OCI-LY3 (cell line): ENCODE results near the gene AKR1C2.
"Not testable (repeated sequence)": the region's sequence is repeated elsewhere in the genome, so short reads cannot be mapped to it uniquely, and the experiment has no call there.

Source experiments
- H2AFZ ChIP-seq: fragments of 200-600, 300-600 bp; shearing (Covaris generic); 2 replicates; pipeline ENCODE4 v1.6.0; 2014; ENCODE audit warnings: antibody characterized with exemption, low read depth, low read length
- H3K27ac ChIP-seq: fragments of 200-600, 300-600 bp; sonication (generic); 2 replicates; pipeline ENCODE4 v1.5.1; 2014; ENCODE audit warnings: mild to moderate bottlenecking, low read length, moderate library complexity, mixed read lengths
- H3K27me3 ChIP-seq: fragments of 200-600, 300-600 bp; sonication (generic); 2 replicates; pipeline ENCODE4 v1.6.1; 2014; ENCODE audit warnings: low read depth, low read length, mixed read lengths
- H3K36me3 ChIP-seq: fragments of 200-600, 300-600 bp; sonication (generic); replicated peaks from 2 replicates; pipeline ENCODE3; 2014; ENCODE audit warnings: low read depth, low read length, mixed read lengths
- H3K4me1 ChIP-seq: fragments of 300-600, 200-600 bp; sonication (generic); 2 replicates; pipeline ENCODE4 v1.6.1; 2014; ENCODE audit warnings: low read length, mixed read lengths
- H3K4me2 ChIP-seq: fragments of 200-600, 300-600 bp; sonication (generic); 2 replicates; pipeline ENCODE4 v1.6.1; 2014; ENCODE audit warnings: low read length, mixed read lengths
- H3K4me3 ChIP-seq: fragments of 300-600, 200-600 bp; sonication (generic); 2 replicates; pipeline ENCODE4 v1.5.1; 2014; ENCODE audit warnings: antibody characterized with exemption, mild to moderate bottlenecking, low read length, moderate library complexity
- H3K79me2 ChIP-seq: fragments of 300-600, 200-600 bp; shearing (Covaris generic); 2 replicates; pipeline ENCODE4 v1.6.1; 2014; ENCODE audit warnings: mild to moderate bottlenecking, low read length, mixed read lengths
- H3K9ac ChIP-seq: fragments of 300-600, 200-600 bp; shearing (Covaris generic); 2 replicates; pipeline ENCODE4 v1.6.0; 2014; ENCODE audit warnings: mild to moderate bottlenecking, low read length, moderate library complexity
- H3K9me3 ChIP-seq: fragments of 200-600, 300-600 bp; shearing (Covaris generic); 2 replicates; pipeline ENCODE4 v1.6.1; 2014; ENCODE audit warnings: low read length, mixed read lengths; ENCODE audit not compliant: insufficient read depth
- H4K20me1 ChIP-seq: fragments of 200-600, 300-600 bp; sonication (generic); 2 replicates; pipeline ENCODE4 v1.6.1; 2016; ENCODE audit warnings: low read length, mixed read lengths; ENCODE audit not compliant: insufficient read depth
- CTCF ChIP-seq: fragments of 200-600, 300-600 bp; sonication (generic); IDR thresholded peaks from 2 replicates; pipeline ENCODE4 v1.5.1; 2014; ENCODE audit warnings: antibody characterized with exemption, low read length, low read depth
- EZH2phosphoT487 ChIP-seq: fragments of 200-600 bp; shearing (Covaris generic); IDR thresholded peaks from 2 replicates; pipeline ENCODE4 v1.6.1; 2018; ENCODE audit warnings: antibody characterized with exemption, mixed run types, low read depth

AKR1C2 gene

GRCh38 chr10:4953405-4953804 lies 50.3 kb downstream of the AKR1C2 start:
- Histone ChIP-seq H3K9me3 (no peaks in the 10 kb centered on the region), H3K9ac (no peak overlapping the region), H3K36me3 (no peaks in the 10 kb centered on the region), H4K20me1 (no peaks in the 10 kb centered on the region), H3K27ac (no peak overlapping the region), H3K4me2 (no peak overlapping the region), H3K27me3 (no peaks in the 10 kb centered on the region), H3K79me2 (no peaks in the 10 kb centered on the region), H2AFZ (no peak overlapping the region), H3K4me3 (no peak overlapping the region), H3K4me1 (peaks cover 8% of the 10 kb centered on the region; the same call in 1 of the 2 replicates)
- TF ChIP-seq CTCF (no peak), EZH2phosphoT487 (no peak)

- H3K9me3 ChIP-seq, H3K4me3 ChIP-seq, H3K27me3 ChIP-seq, H2AFZ ChIP-seq, H3K4me2 ChIP-seq, H4K20me1 ChIP-seq, H3K27ac ChIP-seq, H3K36me3 ChIP-seq, H3K4me1 ChIP-seq, H3K9ac ChIP-seq, H3K79me2 ChIP-seq: not testable (repeated sequence)
Observed at GRCh38 chr10:4951512-4952162, 52.0 kb downstream of the AKR1C2 start.

GRCh38 chr10:4947635-4948596 lies 55.7 kb downstream of the AKR1C2 start:
- Histone ChIP-seq H3K9ac (no peak overlapping the region), H3K79me2 (no peaks in the 10 kb centered on the region), H2AFZ (no peak overlapping the region), H3K4me1 (no peaks in the 10 kb centered on the region), H3K4me2 (no peak overlapping the region), H4K20me1 (no peaks in the 10 kb centered on the region), H3K9me3 (no peaks in the 10 kb centered on the region), H3K27me3 (no peaks in the 10 kb centered on the region), H3K4me3 (no peak overlapping the region), H3K27ac (no peak overlapping the region), H3K36me3 (no peaks in the 10 kb centered on the region)
- TF ChIP-seq CTCF (no peak), EZH2phosphoT487 (no peak)

GRCh38 chr10:4947039-4947634 lies 56.5 kb downstream of the AKR1C2 start:
- H3K9ac ChIP-seq: no peak overlapping the region
- no peaks in the 10 kb centered on the region for H3K9me3 ChIP-seq
- no peaks in the 10 kb centered on the region for H3K79me2 ChIP-seq
- no peaks in the 10 kb centered on the region for H3K4me1 ChIP-seq
- H3K4me2 ChIP-seq: no peak overlapping the region
- no peaks in the 10 kb centered on the region for H3K36me3 ChIP-seq
- H3K27me3 ChIP-seq: no peaks in the 10 kb centered on the region
- H3K4me3 ChIP-seq: no peak overlapping the region
- no peaks in the 10 kb centered on the region for H4K20me1 ChIP-seq
- TF ChIP-seq CTCF (no peak), EZH2phosphoT487 (no peak)
- no peak overlapping the region for H3K27ac ChIP-seq
- no peak overlapping the region for H2AFZ ChIP-seq
